SK-N-SH (cell line): Measurements from ENCODE around the gene DNAJA2. TPM values are rescaled to one million over a fixed set of nuclear protein-coding genes. Genes with fewer than 3 reads are reported as not detected.

Experiments used
- CTCF ChIA-PET: fragments of 300-600, 350-600 bp; formaldehyde crosslinking; extraction: SDS; loops from one replicate; lab custom pipeline; 2021; lab: Yijun Ruan, JAX
- POLR2A ChIA-PET: fragments of 350-600 bp; sonication (Branson Sonifier 250); formaldehyde crosslinking; extraction: SDS; loops from one replicate; lab custom pipeline; 2020; ENCODE audit warnings: antibody characterized with exemption, inconsistent platforms; lab: Yijun Ruan, JAX
- DNase-seq: peaks from one replicate; pipeline ENCODE4 v3.0.0; 2012
- H2AFZ ChIP-seq: fragments of 200-600 bp; sonication (generic); 2 replicates; pipeline ENCODE4 v1.8.1; 2016; ENCODE audit warnings: antibody characterized with exemption, mild to moderate bottlenecking, low read depth
- H3F3A ChIP-seq: fragments of 200-600 bp; sonication (generic); replicated peaks from 2 replicates; pipeline ENCODE3; 2016; ENCODE audit warnings: antibody characterized with exemption, mild to moderate bottlenecking; ENCODE audit not compliant: insufficient read depth
- H3K27ac ChIP-seq, 2 experiments: fragments of 200-500 bp in 1 of 2; fragments of 200-600 bp in 1 of 2; sonication (Bioruptor generic) in 1 of 2; sonication (generic), shearing (Covaris generic) in 1 of 2; 2 replicates each; pipeline versions ENCODE4 v1.5.1 to v1.6.1; 2014 to 2016; ENCODE audit warnings: low read depth in 2 of 2, inconsistent platforms in 1 of 2, low read length in 1 of 2, mild to moderate bottlenecking in 1 of 2, mixed read lengths in 1 of 2
- H3K27me3 ChIP-seq: fragments of 200-600 bp; sonication (generic), shearing (Covaris generic); 2 replicates; pipeline ENCODE4 v1.6.1; 2016; ENCODE audit warnings: mixed run types; ENCODE audit not compliant: insufficient read depth
- H3K36me3 ChIP-seq, 2 experiments: fragments of 200-500 bp in 1 of 2; fragments of 200-600 bp in 1 of 2; sonication (Bioruptor generic) in 1 of 2; sonication (generic) in 1 of 2; replicated peaks in 1 of 2; 2 replicates each; pipeline versions ENCODE3 to v1.5.1; 2014 to 2016; ENCODE audit warnings: low read length in 1 of 2, mild to moderate bottlenecking in 1 of 2; ENCODE audit not compliant: insufficient read depth in 2 of 2, control insufficient read depth in 1 of 2
- H3K4me1 ChIP-seq, 2 experiments: fragments of 200-500 bp in 1 of 2; fragments of 200-600 bp in 1 of 2; sonication (Bioruptor generic) in 1 of 2; sonication (generic), shearing (Covaris generic) in 1 of 2; 2 replicates each; pipeline versions ENCODE4 v1.5.1 to v1.6.1; 2014 to 2016; ENCODE audit warnings: low read depth in 1 of 2, low read length in 1 of 2, mixed run types in 1 of 2; ENCODE audit not compliant: insufficient read depth in 2 of 2, control insufficient read depth in 1 of 2
- H3K4me2 ChIP-seq: fragments of 200-600 bp; sonication (generic), shearing (Covaris generic); 2 replicates; pipeline ENCODE4 v1.6.1; 2017; ENCODE audit warnings: mixed run types
- H3K4me3 ChIP-seq, 2 experiments: fragments of 200-500 bp in 1 of 2; fragments of 200-600 bp in 1 of 2; sonication (Bioruptor generic) in 1 of 2; sonication (generic), shearing (Covaris generic) in 1 of 2; 2 replicates each; pipeline versions ENCODE4 v1.5.1 to v1.8.1; 2014 to 2016; ENCODE audit warnings: low read depth in 2 of 2, inconsistent platforms in 1 of 2, low read length in 1 of 2, mild to moderate bottlenecking in 1 of 2, mixed read lengths in 1 of 2, moderate library complexity in 1 of 2
- H3K79me2 ChIP-seq: fragments of 200-600 bp; sonication (generic); 2 replicates; pipeline ENCODE4 v1.8.1; 2017; ENCODE audit warnings: mild to moderate bottlenecking; ENCODE audit not compliant: insufficient read depth
- H3K9ac ChIP-seq: fragments of 200-600 bp; sonication (generic); 2 replicates; pipeline ENCODE4 v1.6.1; 2017; ENCODE audit warnings: mixed run types
- H3K9me2 ChIP-seq: fragments of 200-600 bp; sonication (generic); 2 replicates; pipeline ENCODE4 v1.6.1; 2017; ENCODE audit warnings: mixed run types
- H3K9me3 ChIP-seq: fragments of 200-600 bp; sonication (generic); 2 replicates; pipeline ENCODE4 v1.6.1; 2017; ENCODE audit warnings: mixed run types, mild to moderate bottlenecking, moderate library complexity
- H4K20me1 ChIP-seq: fragments of 200-600 bp; sonication (generic); 2 replicates; pipeline ENCODE4 v1.6.1; 2017; ENCODE audit warnings: mild to moderate bottlenecking, mixed run types; ENCODE audit not compliant: insufficient read depth
- CTCF ChIP-seq: fragments of 200-600 bp; sonication (generic); IDR thresholded peaks from 2 replicates; pipeline ENCODE4 v1.6.1; 2017; ENCODE audit warnings: antibody characterized with exemption, mild to moderate bottlenecking, moderate library complexity
- ELF1 ChIP-seq: IDR thresholded peaks from 2 replicates; pipeline ENCODE4 v1.4.0; 2012
- EP300 ChIP-seq, 2 experiments: IDR thresholded peaks; 2 replicates each; pipeline versions ENCODE4 v1.4.0 to v1.6.1; 2012; ENCODE audit warnings: borderline replicate concordance in 1 of 2, low read depth in 1 of 2, low read length in 1 of 2
- EZH2phosphoT487 ChIP-seq: fragments of 200-600 bp; sonication (generic); IDR thresholded peaks from 2 replicates; pipeline ENCODE4 v1.6.1; 2017; ENCODE audit warnings: low read depth, mixed run types, mild to moderate bottlenecking, antibody characterized with exemption, moderate library complexity, borderline replicate concordance
- FOXJ3 ChIP-seq: sonication (generic); formaldehyde crosslinking; IDR thresholded peaks from 2 replicates; pipeline ENCODE4 v1.5.1; 2020; ENCODE audit warnings: mild to moderate bottlenecking, missing genetic modification reagents
- MAX ChIP-seq: IDR thresholded peaks from 2 replicates; pipeline ENCODE4 v1.4.0; 2012; ENCODE audit warnings: low read depth
- MEF2A ChIP-seq: IDR thresholded peaks from 2 replicates; pipeline ENCODE4 v1.4.0; 2012; ENCODE audit warnings: low read depth, borderline replicate concordance
- NFIC ChIP-seq: IDR thresholded peaks from 2 replicates; pipeline ENCODE4 v1.4.0; 2012; ENCODE audit warnings: borderline replicate concordance
- NRF1 ChIP-seq: IDR thresholded peaks from 2 replicates; pipeline ENCODE4 v1.6.1; 2012; ENCODE audit warnings: low read depth, mild to moderate bottlenecking, low read length
- RAD21 ChIP-seq: IDR thresholded peaks from 2 replicates; pipeline ENCODE4 v1.6.1; 2012; ENCODE audit warnings: mild to moderate bottlenecking, low read length
- RCOR1 ChIP-seq: fragments of 150-350 bp; IDR thresholded peaks from 2 replicates; pipeline ENCODE4 v1.6.1; 2017; ENCODE audit warnings: antibody characterized with exemption, low read length
- RFX5 ChIP-seq: IDR thresholded peaks from 2 replicates; pipeline ENCODE4 v1.6.1; 2012; ENCODE audit warnings: mild to moderate bottlenecking, improper control_type of control experiment, low read length
- RXRA ChIP-seq: IDR thresholded peaks from 2 replicates; pipeline ENCODE4 v1.4.0; 2012; ENCODE audit warnings: low read depth, mild to moderate bottlenecking, borderline replicate concordance
- SMC3 ChIP-seq: IDR thresholded peaks from 2 replicates; pipeline ENCODE4 v1.6.1; 2012; ENCODE audit warnings: low read depth, low read length, improper control_type of control experiment
- TEAD4 ChIP-seq: IDR thresholded peaks from 2 replicates; pipeline ENCODE4 v1.4.0; 2012; ENCODE audit warnings: mild to moderate bottlenecking, borderline replicate concordance; ENCODE audit not compliant: insufficient read depth
- ZBTB33 ChIP-seq: IDR thresholded peaks from 2 replicates; pipeline ENCODE4 v1.4.0; 2012; ENCODE audit warnings: low read depth, borderline replicate concordance
- WGBS: methylation state at CpG from one replicate; pipeline ENCODE4 v1.1.6; 2017; ENCODE audit warnings: low lambda C conversion rate; 5-methylcytosine and 5-hydroxymethylcytosine counted together
- polyA plus RNA-seq, 3 experiments: library from polyadenylated mRNA; depleted of rRNA; stranded (reverse); fragments of >200 nt; gene quantifications; 2 replicates each; pipeline ENCODE4 v1.2.3, GENCODE V29; 2012

Gene DNAJA2
- polyA plus RNA-seq, 1 of the 3 experiments (the other 2 are of a cell fraction): 9.7 TPM

- TF ChIP-seq RXRA (no peak), EZH2phosphoT487 (no peak), NFIC (no peak), ELF1 (no peak; the same call in 1 of the 2 replicates), TEAD4 (no peak), NRF1 (peak; percentile 49), MEF2A (no peak), FOXJ3 (no peak), ZBTB33 (no peak), EP300 (IDR thresholded peaks at IDR 0.05; ENCODE audit: borderline replicate concordance in 1 of 2, low read depth in 1 of 2, low read length in 1 of 2) (peak in 1 of 2 experiments; percentile 10; a peak in 1 of 4 replicates), MAX (peak; percentile 93)
- TF ChIP-seq, all 33 proteins: peak for 11
Measured at GRCh38 chr16:46973207-46973995, at the start of gene DNAJA2 (continued).

- no peak overlapping the region for H2AFZ ChIP-seq
- DNase-seq: no peak
- H3K9ac ChIP-seq: no peak overlapping the region
- TF ChIP-seq RAD21: peak; percentile 52
- no peak for TF ChIP-seq RCOR1
- no peak for TF ChIP-seq MAX
- TF ChIP-seq SMC3: no peak
- no peak for TF ChIP-seq MEF2A
- no peak for TF ChIP-seq RFX5
- peak; percentile 36 for TF ChIP-seq CTCF
- no peak for TF ChIP-seq FOXJ3
- WGBS: 83% methylated on average over 2 of the region's 2 CpGs
- no peaks in the 10 kb centered on the region for H3K79me2 ChIP-seq
- no peak overlapping the region for H3K27ac ChIP-seq
- H3K36me3 ChIP-seq: no peaks in the 10 kb centered on the region
- H3K9me2 ChIP-seq: no peaks in the 10 kb centered on the region
- no peaks in the 10 kb centered on the region for H4K20me1 ChIP-seq
- H3K27me3 ChIP-seq: no peaks in the 10 kb centered on the region
- H3K4me3 ChIP-seq: no peak overlapping the region
- no peak overlapping the region for H3K4me2 ChIP-seq
- no peaks in the 10 kb centered on the region for H3F3A ChIP-seq
- ChIA-PET CTCF (interaction anchor here (0.8 to 3.1 kb wide), 16 partner anchors 8 to 1146 kb away, joined by 3 to 20 read pairs (median 4); no protein-coding TSS in a partner anchor), POLR2A (interaction anchor here (0.6 kb wide), 1 partner anchor 16 kb away, joined by 7 read pairs; no protein-coding TSS in a partner anchor)
- H3K9me3 ChIP-seq: no peaks in the 10 kb centered on the region
- H3K4me1 ChIP-seq: no peaks in the 10 kb centered on the region
Measured at GRCh38 chr16:47019568-47019967, 46.1 kb upstream of the DNAJA2 start.
